LoVo (cell line): ENCODE results near the gene NPHS2.
"Not testable (repeated sequence)": the region's sequence is repeated elsewhere in the genome, so short reads cannot be mapped to it uniquely, and the experiment has no call there.

Source experiments
- DNase-seq: peaks from one replicate; pipeline ENCODE4 v3.0.0-alpha.2; 2016; ENCODE audit warnings: low spot score

NPHS2 gene

DNA sequence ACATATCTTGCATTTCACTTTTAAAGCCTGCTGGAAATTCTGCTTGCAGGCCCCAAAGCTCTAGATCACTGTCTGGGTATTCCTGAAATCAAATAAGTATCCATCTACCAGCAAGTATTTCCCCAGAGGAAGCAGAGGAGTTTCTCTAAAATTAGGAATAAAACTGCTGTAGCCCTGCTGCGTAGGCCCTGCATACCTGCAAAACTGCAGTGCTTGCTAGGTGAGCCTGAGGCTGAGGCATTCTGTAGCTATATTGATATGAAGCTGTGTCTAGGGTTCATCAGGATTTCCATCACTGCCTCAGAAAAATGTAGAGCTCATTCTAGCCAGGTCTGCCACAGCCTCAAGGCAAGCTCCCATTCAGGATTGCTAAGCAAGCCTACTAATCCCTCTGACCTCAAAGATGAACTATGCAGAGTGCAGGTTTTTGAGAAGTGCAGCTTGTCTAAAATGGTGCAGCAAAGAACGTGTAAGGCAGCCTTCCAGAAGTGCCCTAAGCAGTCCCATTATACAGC, 28.7 kb downstream of the NPHS2 start:
- no peak for DNase-seq

DNA sequence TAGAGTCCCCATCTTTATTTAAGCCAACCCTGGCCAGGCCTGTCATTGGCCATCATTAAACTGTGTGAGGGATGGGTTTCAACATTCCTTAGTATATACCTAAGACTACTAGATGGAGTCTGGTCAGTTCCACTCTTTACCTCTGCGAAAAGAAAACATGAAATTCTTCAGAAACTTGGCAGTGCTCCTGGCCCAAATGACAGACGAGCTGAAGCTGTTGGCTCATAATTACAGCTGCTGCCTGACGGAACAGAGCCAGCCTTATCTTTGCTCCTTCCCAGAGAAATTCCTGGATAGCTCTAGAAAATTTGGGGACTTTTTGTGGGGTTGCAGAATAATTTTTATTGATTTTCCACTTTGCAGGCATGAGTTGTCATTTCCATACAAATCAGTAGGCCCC, 30.4 kb downstream of the NPHS2 start:
- no peak for DNase-seq

DNA sequence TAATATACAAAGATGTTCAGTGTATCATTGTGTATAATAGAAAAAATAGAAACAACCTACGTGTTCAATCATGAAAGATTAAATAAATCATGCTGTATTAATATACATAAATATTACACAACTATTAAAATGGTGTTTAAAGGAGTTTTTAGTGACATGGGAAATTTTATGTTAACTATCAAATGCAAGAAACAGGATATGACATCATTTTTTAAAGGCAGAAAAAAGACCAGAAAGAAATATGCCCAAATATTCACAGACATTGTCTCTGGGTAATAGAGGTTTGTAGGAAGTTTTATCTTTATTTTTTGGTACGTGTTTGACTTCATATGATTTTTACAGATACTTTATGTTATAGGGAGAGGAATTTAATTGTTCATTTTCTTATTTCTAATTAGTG, 34.0 kb downstream of the NPHS2 start:
- no peak for DNase-seq

DNA sequence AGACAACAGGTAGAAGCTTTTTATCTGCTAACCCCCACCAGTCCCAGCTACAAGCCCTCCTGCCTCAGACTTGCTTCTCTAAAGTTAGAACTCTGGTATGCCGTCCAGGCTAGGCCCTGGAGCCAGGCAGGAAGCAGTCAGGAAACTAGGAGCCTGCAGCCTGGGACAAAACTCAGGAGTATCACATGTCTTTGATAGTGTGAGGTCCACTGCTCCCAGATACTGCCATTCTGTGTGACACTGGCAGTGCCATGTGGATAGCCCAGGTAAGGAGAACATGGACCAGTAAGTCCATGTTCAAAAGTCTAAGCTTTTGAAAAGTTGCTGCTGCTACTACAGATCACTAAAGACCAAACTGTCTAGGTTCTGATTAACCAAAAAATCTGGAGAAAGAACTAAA, 45.4 kb downstream of the NPHS2 start:
- no peak for DNase-seq

DNA sequence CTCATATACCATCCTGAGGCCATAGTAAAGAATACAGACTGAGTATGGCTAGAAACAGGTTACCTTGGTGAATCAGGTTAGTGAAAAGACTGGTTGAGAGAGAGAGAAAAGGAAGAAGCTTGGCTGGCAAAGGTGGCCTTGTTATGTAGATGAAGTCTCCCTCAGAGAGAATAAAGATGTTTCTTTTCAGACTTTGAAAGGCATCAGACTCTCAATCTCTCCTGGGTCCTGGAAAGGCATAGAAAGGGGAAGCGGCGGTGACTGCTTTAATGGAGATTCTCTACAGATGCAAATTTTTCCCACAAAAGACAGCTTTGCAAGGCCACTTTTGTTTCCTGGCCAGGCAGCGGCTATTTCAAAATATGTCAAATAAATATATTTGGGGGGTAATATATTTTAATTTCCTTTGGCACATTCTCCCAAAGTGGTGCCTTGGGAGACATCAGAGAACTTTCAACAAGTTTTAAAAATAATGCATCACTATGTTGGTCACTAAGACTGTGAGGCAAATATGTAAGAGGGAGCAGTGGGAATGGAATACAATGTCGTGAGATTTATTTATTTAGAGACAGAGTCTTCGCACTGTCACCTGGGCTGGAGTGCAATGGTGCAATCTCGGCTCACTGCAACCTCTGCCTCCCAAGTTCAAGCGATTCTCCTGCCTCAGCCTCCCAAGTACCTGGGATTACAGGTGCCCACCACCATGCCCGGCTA, 46.1 kb downstream of the NPHS2 start:
- DNase-seq, result no peak

DNA sequence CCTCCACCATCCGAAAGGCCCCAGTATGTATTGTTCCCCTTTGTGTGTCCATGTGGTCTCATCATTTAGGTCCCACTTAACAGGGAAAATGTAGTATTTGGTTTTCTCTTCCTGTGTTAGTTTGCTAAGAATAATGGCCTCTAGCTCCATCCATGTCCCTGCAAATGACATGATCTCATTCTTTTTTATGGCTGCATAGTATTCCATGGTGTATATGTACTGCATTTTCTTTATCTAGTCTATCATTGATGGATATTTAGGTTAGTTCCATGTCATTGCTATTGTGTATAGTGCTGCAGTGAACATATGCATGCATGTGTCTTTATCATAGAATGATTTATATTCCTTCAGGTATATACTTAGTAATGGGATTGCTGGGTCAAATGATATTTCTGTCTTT, 57.2 kb downstream of the NPHS2 start:
- DNase-seq, result not testable (repeated sequence)

DNA sequence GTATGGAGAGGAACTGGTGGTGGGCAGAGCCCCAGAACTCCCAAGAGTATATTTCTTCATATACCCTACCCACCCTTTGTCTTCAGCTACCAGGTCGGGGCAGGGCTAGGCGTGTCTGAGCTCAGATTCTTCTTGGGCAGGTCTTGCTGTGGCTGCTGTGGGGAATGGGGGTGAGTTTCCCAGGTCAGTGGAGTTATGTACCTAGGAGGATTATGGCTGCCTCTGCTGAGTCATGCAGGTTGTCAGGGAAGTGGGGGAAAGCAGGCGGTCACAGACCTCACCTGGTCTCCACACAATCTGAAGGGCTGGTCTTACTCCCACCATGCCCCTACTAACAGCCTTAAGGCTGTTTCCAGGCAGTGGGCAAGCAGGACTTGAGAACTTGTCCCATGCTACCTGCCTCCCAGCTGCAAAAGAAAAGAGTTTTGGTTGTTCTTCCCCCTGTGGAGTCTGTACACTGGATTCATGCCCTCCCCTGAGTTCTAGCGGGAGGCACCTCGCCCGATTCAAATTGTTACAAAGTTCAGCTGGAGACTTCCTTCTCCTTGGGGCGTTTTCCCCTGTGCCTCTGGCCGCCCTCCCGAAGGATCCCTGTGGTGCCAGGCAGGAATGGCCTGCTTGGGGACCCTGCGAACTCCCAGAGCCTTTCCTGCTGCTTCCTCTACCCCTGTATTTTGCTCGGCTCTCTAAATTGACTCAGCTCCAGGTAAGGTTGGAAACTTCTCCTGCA, 58.6 kb downstream of the NPHS2 start:
- peak; percentile 10 for DNase-seq

DNA sequence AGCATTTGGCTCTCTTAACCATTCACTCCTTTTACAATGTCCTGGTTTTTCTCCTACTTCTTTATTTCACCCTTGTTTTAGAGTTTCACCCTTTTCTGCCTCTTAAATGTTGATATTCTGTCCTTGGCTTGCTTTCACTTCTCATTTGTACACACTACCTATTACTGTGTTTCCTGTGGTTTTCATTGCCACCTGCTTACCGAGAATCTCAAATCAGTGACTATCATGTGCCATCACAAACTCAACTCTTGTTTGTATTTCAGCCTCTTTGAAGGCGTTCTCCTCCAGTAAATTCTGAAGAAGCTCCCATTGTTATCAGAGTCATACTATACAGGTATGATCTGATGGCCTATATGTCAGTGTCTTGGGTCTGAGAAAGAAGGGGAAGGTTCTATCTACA, 65.7 kb downstream of the NPHS2 start:
- DNase-seq, result no peak

DNA sequence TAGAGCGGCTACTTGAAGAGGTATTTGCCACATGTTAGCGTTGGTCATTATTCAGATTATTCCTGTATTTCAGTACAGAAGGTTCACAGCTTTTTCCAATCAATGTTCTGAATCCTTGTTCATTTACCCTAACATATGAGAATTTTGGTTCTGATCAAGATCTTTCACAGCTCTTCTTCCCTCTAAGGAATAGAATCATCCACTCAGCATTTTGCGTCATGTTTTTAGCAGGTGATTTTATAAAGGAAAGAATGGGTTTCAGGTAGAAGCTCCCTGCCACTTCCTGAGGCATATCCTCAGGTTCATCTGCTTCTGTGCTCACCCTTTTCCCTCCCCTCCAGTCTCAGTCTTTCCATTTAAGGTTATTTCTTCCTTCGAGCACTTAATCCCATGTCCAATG, 66.4 kb downstream of the NPHS2 start:
- no peak for DNase-seq

DNA sequence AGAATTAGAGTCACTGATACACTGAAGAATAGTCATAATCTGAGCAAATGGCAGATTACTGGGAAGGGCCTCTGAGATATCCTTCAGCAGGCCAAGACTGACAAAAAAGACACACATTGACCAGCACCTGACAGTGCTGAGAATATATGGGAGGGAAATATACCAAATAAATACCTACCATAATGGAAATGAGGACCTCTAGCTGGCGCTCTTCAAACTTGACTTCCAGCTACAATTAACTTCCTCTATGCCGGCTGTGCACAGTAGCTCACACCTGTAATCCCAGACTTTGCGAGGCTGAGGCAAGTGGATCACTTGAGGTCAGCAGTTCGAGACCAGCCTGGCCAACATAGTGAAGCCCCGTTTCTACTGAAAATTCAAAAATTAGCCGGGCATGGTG, 69.5 kb downstream of the NPHS2 start:
- no peak for DNase-seq
